H1 (cell line): ENCODE measurements around the gene LMX1A. TPM values are rescaled to one million over a fixed set of nuclear protein-coding genes. Genes with fewer than 3 reads are reported as not detected.

Experiments
- CREB1 ChIP-seq: IDR thresholded peaks from 2 replicates; pipeline ENCODE4 v1.6.1; 2012; ENCODE audit warnings: inconsistent platforms
- CTCF ChIP-seq, 3 experiments: IDR thresholded peaks; 1 replicate in 2 of 3; 2 replicates in 1 of 3; pipeline versions ENCODE4 v1.5.1 to v1.6.1; 2011; ENCODE audit warnings: low read length in 3 of 3, mild to moderate bottlenecking in 3 of 3, inconsistent platforms in 2 of 3, low read depth in 1 of 3, moderate library complexity in 1 of 3; ENCODE audit not compliant: insufficient read depth in 1 of 3; ENCODE audit errors: control extremely low read depth in 1 of 3
- FOSL1 ChIP-seq: IDR thresholded peaks from 2 replicates; pipeline ENCODE4 v1.6.1; 2011; ENCODE audit warnings: mild to moderate bottlenecking, low read depth, low read length, moderate library complexity; ENCODE audit not compliant: insufficient read depth
- JUN ChIP-seq: IDR thresholded peaks from 2 replicates; pipeline ENCODE4 v1.6.1; 2011; ENCODE audit warnings: low read depth, mild to moderate bottlenecking, improper control_type of control experiment, low read length
- NRF1 ChIP-seq: IDR thresholded peaks from 2 replicates; pipeline ENCODE4 v1.6.1; 2011; ENCODE audit warnings: mild to moderate bottlenecking, low read depth, low read length, improper control_type of control experiment
- RAD21 ChIP-seq, 2 experiments: IDR thresholded peaks in 1 of 2; conservative IDR thresholded peaks in 1 of 2; 2 replicates each; pipeline ENCODE4 v1.6.1; 2011; ENCODE audit warnings: low read depth in 2 of 2, low read length in 2 of 2, improper control_type of control experiment in 1 of 2, inconsistent platforms in 1 of 2, mild to moderate bottlenecking in 1 of 2, moderate library complexity in 1 of 2
- SRF ChIP-seq: IDR thresholded peaks from 2 replicates; pipeline ENCODE4 v1.6.1; 2011; ENCODE audit warnings: mild to moderate bottlenecking, low read depth, low read length, moderate library complexity
- polyA plus RNA-seq, 7 experiments: library from polyadenylated mRNA; depleted of rRNA in 3 of 7; stranded (reverse) in 5 of 7; unstranded in 2 of 7; fragments of >200 nt in 5 of 7; fragments of 200-250 nt in 2 of 7; gene quantifications; 1 replicate in 5 of 7; 2 replicates in 1 of 7; 4 replicates in 1 of 7; pipeline versions ENCODE4 v1.2.1 to v1.2.3, GENCODE V29; 2011 to 2013; ENCODE audit warnings: missing spikeins in 2 of 7, mixed read lengths in 2 of 7
- total RNA-seq: library from RNA; stranded (reverse); fragmentation: NEBNext Ultra II Directional; extraction: Animal tissue kit (Norgen Biotek cat#: 25700); gene quantifications from 2 replicates; pipeline ENCODE4 v1.2.1, GENCODE V29; 2021

LMX1A gene
- total and polyA plus RNA-seq, 2 of the 8 experiments (the other 6 are each of a cell fraction or from before 2014, with no cell fraction given): not detected

GRCh38 chr1:165240492-165240891 is 116.0 kb downstream of the LMX1A start (continued):
- no peak for TF ChIP-seq CTCF (IDR thresholded peaks at IDR 0.05; ENCODE audit: control extremely low read depth in 1 of 3, insufficient read depth in 1 of 3, low read depth in 1 of 3, low read length in 3 of 3)
- no peak for TF ChIP-seq CREB1
- no peak for TF ChIP-seq JUN
- no peak for TF ChIP-seq NRF1
- TF ChIP-seq FOSL1: no peak
- TF ChIP-seq SRF: no peak
- no peak for TF ChIP-seq RAD21 (IDR thresholded peaks at IDR 0.05 in 1 of 2, conservative IDR thresholded peaks at IDR 0.05 in 1 of 2; ENCODE audit: low read depth in 2 of 2, low read length in 2 of 2)
